ENCODE measurements around the gene CCR4. TPM values are rescaled to one million over a fixed set of nuclear protein-coding genes. Genes with fewer than 3 reads are reported as not detected.

CCR4 gene
- total RNA-seq, 1 experiment from 2014 or later = 0.10 TPM

GRCh38 chr3:32959371-32959770 lies 7.9 kb downstream of the CCR4 start:
- POLR2A ChIA-PET = no interaction called here
- in situ Hi-C loops (cut with HindIII; ENCODE audit: low pct_unique_long_range_greater_than_20kb, low sequenced_read_pairs) = no loop called here
- ATAC-seq = no peak

GRCh38 chr3:32960404-32961170 lies 9.1 kb downstream of the CCR4 start:
- CTCF ChIA-PET = no interaction called here
- H3K9me3 ChIP-seq (ENCODE audit: control insufficient read depth, insufficient read depth, low read depth, low read length) = no peaks in the 10 kb centered on the region
- BruUV-seq (replicated peaks) = no TSS peak
- H3K27ac ChIP-seq (ENCODE audit: low read length) = no peak overlapping the region
- intact Hi-C loops (cut with micrococcal nuclease; ENCODE audit: unreplicated experiment) (no loop called here), in situ Hi-C loops (cut with HindIII; ENCODE audit: low pct_unique_long_range_greater_than_20kb, low sequenced_read_pairs) (no loop called here)
- H3K36me3 ChIP-seq (ENCODE audit: control insufficient read depth, insufficient read depth, low read length) = no peaks in the 10 kb centered on the region
- POLR2A ChIA-PET = no interaction called here
- ATAC-seq = no peak
- no peaks in the 10 kb centered on the region for H3K27me3 ChIP-seq (ENCODE audit: control insufficient read depth, insufficient read depth, low read length)
- H3K4me3 ChIP-seq (ENCODE audit: low read depth in 2 of 2, low read length in 2 of 2) = no peak overlapping the region
- no peaks in the 10 kb centered on the region for H3K4me1 ChIP-seq (ENCODE audit: control insufficient read depth, insufficient read depth, low read length)
- TF ChIP-seq POLR2AphosphoS5 (IDR thresholded peaks at IDR 0.05; ENCODE audit: low read depth, low read length) = no peak
- TF ChIP-seq TCF7L2 (IDR thresholded peaks at IDR 0.05; ENCODE audit: low read depth, low read length) = no peak
- no peak for TF ChIP-seq SIN3A (IDR thresholded peaks at IDR 0.05; ENCODE audit: borderline replicate concordance, insufficient read depth, low read depth, low read length)
- no peak for TF ChIP-seq REST (IDR thresholded peaks at IDR 0.05; ENCODE audit: insufficient read depth in 1 of 2, low read depth in 2 of 2, low read length in 1 of 2)
- TF ChIP-seq CTCF (IDR thresholded peaks at IDR 0.05) = no peak
- DNase-seq (ENCODE audit: low read depth, low spot score) = no peak

More at GRCh38 chr3:32959371-32959770, 7.9 kb downstream of the CCR4 start:
- no peak overlapping the region for H3K27ac ChIP-seq (ENCODE audit: low read length)
- TF ChIP-seq POLR2AphosphoS5 (IDR thresholded peaks at IDR 0.05; ENCODE audit: low read depth, low read length) (no peak), REST (IDR thresholded peaks at IDR 0.05; ENCODE audit: insufficient read depth in 1 of 2, low read depth in 2 of 2, low read length in 1 of 2) (no peak), CTCF (IDR thresholded peaks at IDR 0.05) (no peak), TCF7L2 (IDR thresholded peaks at IDR 0.05; ENCODE audit: low read depth, low read length) (no peak), SIN3A (IDR thresholded peaks at IDR 0.05; ENCODE audit: borderline replicate concordance, insufficient read depth, low read depth, low read length) (no peak)
- CTCF ChIA-PET = no interaction called here
- H3K9me3 ChIP-seq (ENCODE audit: control insufficient read depth, insufficient read depth, low read depth, low read length) = no peaks in the 10 kb centered on the region
- H3K36me3 ChIP-seq (ENCODE audit: control insufficient read depth, insufficient read depth, low read length) = no peaks in the 10 kb centered on the region
- no peaks in the 10 kb centered on the region for H3K4me1 ChIP-seq (ENCODE audit: control insufficient read depth, insufficient read depth, low read length)
- H3K27me3 ChIP-seq (ENCODE audit: control insufficient read depth, insufficient read depth, low read length) = no peaks in the 10 kb centered on the region
- no peak overlapping the region for H3K4me3 ChIP-seq (ENCODE audit: low read depth in 2 of 2, low read length in 2 of 2)
- intact Hi-C loops (cut with micrococcal nuclease; ENCODE audit: unreplicated experiment) = no loop called here
- no peak for DNase-seq (ENCODE audit: low read depth, low spot score)
- no TSS peak for BruUV-seq (replicated peaks)
